ENCODE measurements around the gene HELB. TPM values are rescaled to one million over a fixed set of nuclear protein-coding genes. Genes with fewer than 3 reads are reported as not detected.

HELB gene
- total and polyA plus RNA-seq, 7 experiments from 2014 or later = 29.6 to 59.2 (median 52.6) TPM

DNA sequence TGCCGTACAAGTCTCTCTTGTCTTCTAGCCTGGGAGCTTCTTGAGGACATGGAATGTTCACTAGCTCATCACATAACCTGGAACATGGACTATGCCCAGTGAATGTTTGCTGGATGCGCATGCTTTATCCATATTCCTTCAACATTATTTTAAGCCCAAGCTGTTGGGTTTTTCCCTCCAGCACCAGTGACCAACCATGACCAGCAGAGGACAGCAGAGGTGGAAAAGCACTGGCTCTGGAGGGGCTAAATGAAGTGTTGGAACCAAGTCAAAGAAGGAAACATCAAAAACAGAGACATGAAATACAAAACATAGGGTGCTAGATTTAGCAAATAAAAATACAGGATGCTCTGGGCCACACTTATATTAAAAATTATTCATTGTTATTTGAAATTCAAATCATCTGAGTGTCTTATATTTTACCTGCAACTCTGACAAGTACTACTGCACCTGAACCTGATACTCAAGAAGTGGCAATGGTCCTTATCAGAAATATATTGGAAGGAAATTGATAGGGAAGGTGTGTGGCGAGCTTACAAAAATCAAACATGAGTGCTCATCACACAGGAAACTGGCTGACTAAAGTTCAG, 23.1 kb upstream of the HELB start:
- Mint-ChIP-seq H3K4me1 (peaks cover 33 to 70% (median 52%) of the 10 kb centered on the region in 7 donors), H3K9me3 (peaks cover 0 to 14% (median 7%) of the 10 kb centered on the region in 11 donors), H3K36me3 (peaks cover 0 to 16% (median 6%) of the 10 kb centered on the region in 5 donors), H3K27me3 (no peaks in the 10 kb centered on the region), H3K4me3 (peak overlapping the region in 8 of 10 donors; percentile 2 to 67 (median 20)), H3K27ac (peak overlapping the region in 4 of 9 donors; percentile 22 to 78 (median 49))
- H3K27ac ChIP-seq (ENCODE audit: low read depth, low read length) = no peak overlapping the region
- ChIA-PET CTCF (interaction anchor here (0.5 to 3.1 kb wide), 12 partner anchors 9 to 140 kb away, joined by 3 to 16 read pairs (median 4); partner anchors contain the start of gene HELB), POLR2A (interaction anchor here (0.5 to 1.6 kb wide), 6 partner anchors 9 to 85 kb away, joined by 3 to 7 read pairs (median 4); partner anchors contain the start of gene HELB)
- ATAC-seq (peak; percentile 76), DNase-seq (peak in 6 of 9 donors; percentile 33 to 58 (median 52))
- H3K27me3 ChIP-seq (ENCODE audit: control insufficient read depth in 2 of 2, insufficient read depth in 2 of 2, low read length in 2 of 2) = no peaks in the 10 kb centered on the region
- peaks cover 17 to 38% of the 10 kb centered on the region in 2 donors for H3K4me1 ChIP-seq (ENCODE audit: control insufficient read depth in 2 of 2, insufficient read depth in 2 of 2, low read length in 2 of 2)
- no peaks in the 10 kb centered on the region for H3K9me3 ChIP-seq (ENCODE audit: control insufficient read depth in 2 of 3, low read length in 3 of 3)
- intact Hi-C loops (cut with micrococcal nuclease) = loop anchor here (1.0 to 10.0 kb wide), 8 partner anchors 9 to 586 kb away; partner anchors contain the start of gene HELB (in 1 of the 2)
- H3K36me3 ChIP-seq (ENCODE audit: control insufficient read depth in 2 of 3, insufficient read depth in 3 of 3, low read length in 3 of 3) = no peaks in the 10 kb centered on the region
- H3K4me3 ChIP-seq (ENCODE audit: low read length) = no peak overlapping the region

DNA sequence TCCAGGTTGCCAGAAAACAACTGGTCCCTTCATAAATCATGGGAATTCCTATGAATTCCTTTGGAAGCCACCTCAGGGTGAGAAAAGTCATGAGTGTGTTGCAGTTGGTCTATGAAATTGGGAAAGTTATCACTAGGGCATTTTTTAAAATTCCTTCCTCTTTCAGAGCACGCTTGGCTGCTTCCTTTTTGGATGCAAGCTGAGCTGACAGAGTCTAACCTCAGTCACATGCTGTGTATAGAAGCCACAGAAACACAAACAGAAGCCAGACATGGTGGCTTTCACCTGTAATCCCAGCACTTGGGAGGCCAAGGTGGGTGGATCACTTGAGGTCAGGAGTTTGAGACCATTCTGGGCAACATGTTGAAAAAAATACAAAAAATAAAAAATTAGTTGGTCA, 21.7 kb upstream of the HELB start:
- no peak for DNase-seq
- Mint-ChIP-seq H3K27ac (peak overlapping the region in 1 of 9 donors; percentile 61), H3K4me3 (peak overlapping the region in 1 of 10 donors; percentile 52), H3K9me3 (peaks cover 0 to 14% (median 7%) of the 10 kb centered on the region in 11 donors), H3K36me3 (peaks cover 0 to 16% (median 6%) of the 10 kb centered on the region in 5 donors), H3K27me3 (no peaks in the 10 kb centered on the region), H3K4me1 (peaks cover 35 to 84% (median 64%) of the 10 kb centered on the region in 7 donors)
- no peak for ATAC-seq
- H3K4me3 ChIP-seq (ENCODE audit: low read length) = no peak overlapping the region
- H3K27me3 ChIP-seq (ENCODE audit: control insufficient read depth in 2 of 2, insufficient read depth in 2 of 2, low read length in 2 of 2) = no peaks in the 10 kb centered on the region
- no peaks in the 10 kb centered on the region for H3K36me3 ChIP-seq (ENCODE audit: control insufficient read depth in 2 of 3, insufficient read depth in 3 of 3, low read length in 3 of 3)
- ChIA-PET POLR2A (interaction anchor here (0.7 kb wide), 2 partner anchors 36 to 1827 kb away, joined by 3 read pairs; no protein-coding TSS in a partner anchor), CTCF (interaction anchor here (0.6 to 3.1 kb wide), 5 partner anchors 8 to 136 kb away, joined by 3 to 16 read pairs (median 5); no protein-coding TSS in a partner anchor)
- H3K9me3 ChIP-seq (ENCODE audit: control insufficient read depth in 2 of 3, low read length in 3 of 3) = no peaks in the 10 kb centered on the region
- intact Hi-C loops (cut with micrococcal nuclease) = no loop called here
- no peak overlapping the region for H3K27ac ChIP-seq (ENCODE audit: low read depth, low read length)
- H3K4me1 ChIP-seq (ENCODE audit: control insufficient read depth in 2 of 2, insufficient read depth in 2 of 2, low read length in 2 of 2) = peaks cover 17 to 44% of the 10 kb centered on the region in 2 donors

- no peaks in the 10 kb centered on the region for H3K9me3 ChIP-seq (ENCODE audit: control insufficient read depth in 2 of 3, low read length in 3 of 3)
- CTCF ChIA-PET = interaction anchor here (0.6 to 1.7 kb wide), 4 partner anchors 22 to 809 kb away, joined by 3 to 6 read pairs (median 4); no protein-coding TSS in a partner anchor
- H3K27ac ChIP-seq (ENCODE audit: low read depth, low read length) = no peak overlapping the region
- peak overlapping the region in 2 of 10 donors; percentile 17 to 32 for H3K4me3 Mint-ChIP-seq
- H3K9me3 Mint-ChIP-seq = peaks cover 0 to 16% (median 7%) of the 10 kb centered on the region in 11 donors
- peaks cover 42 to 92% (median 70%) of the 10 kb centered on the region in 7 donors for H3K4me1 Mint-ChIP-seq
- POLR2A ChIA-PET = no interaction called here
- ATAC-seq (no peak), DNase-seq (no peak)
- peaks cover 0 to 24% (median 6%) of the 10 kb centered on the region in 5 donors for H3K36me3 Mint-ChIP-seq
- peaks cover 31 to 57% of the 10 kb centered on the region in 2 donors for H3K4me1 ChIP-seq (ENCODE audit: control insufficient read depth in 2 of 2, insufficient read depth in 2 of 2, low read length in 2 of 2)
- no peaks in the 10 kb centered on the region for H3K36me3 ChIP-seq (ENCODE audit: control insufficient read depth in 2 of 3, insufficient read depth in 3 of 3, low read length in 3 of 3)
- no peaks in the 10 kb centered on the region for H3K27me3 Mint-ChIP-seq
- no peaks in the 10 kb centered on the region for H3K27me3 ChIP-seq (ENCODE audit: control insufficient read depth in 2 of 2, insufficient read depth in 2 of 2, low read length in 2 of 2)
- peak overlapping the region in 2 of 9 donors; percentile 12 to 55 for H3K27ac Mint-ChIP-seq
- H3K4me3 ChIP-seq (ENCODE audit: low read length) = no peak overlapping the region
- intact Hi-C loops (cut with micrococcal nuclease) = no loop called here
Observed at GRCh38 chr12:66282244-66282643, 20.0 kb upstream of the HELB start.

GRCh38 chr12:66287275-66287674, 15.0 kb upstream of the HELB start:
- intact Hi-C loops (cut with micrococcal nuclease) = loop anchor here in 1 of 2 donors (5.0 kb wide), 3 partner anchors 35 to 1345 kb away; partner anchors contain the start of gene CAND1
- no peak for ATAC-seq
- Mint-ChIP-seq H3K36me3 (peaks cover 0 to 31% (median 0%) of the 10 kb centered on the region in 5 donors), H3K9me3 (peaks cover 0 to 11% (median 0%) of the 10 kb centered on the region in 11 donors), H3K27me3 (no peaks in the 10 kb centered on the region), H3K4me1 (peaks cover 59 to 100% (median 86%) of the 10 kb centered on the region in 7 donors), H3K27ac (peak overlapping the region; percentile 70 to 96 (median 85)), H3K4me3 (peak overlapping the region; percentile 30 to 82 (median 68))
- ChIA-PET POLR2A (interaction anchor here (4.9 kb wide), 1 partner anchor 15 kb away, joined by 44 read pairs; the partner anchor contains the start of gene HELB), CTCF (interaction anchor here (0.7 kb wide), 1 partner anchor 152 kb away, joined by 4 read pairs; no protein-coding TSS in a partner anchor)
- Histone ChIP-seq H3K27me3 (ENCODE audit: control insufficient read depth in 2 of 2, insufficient read depth in 2 of 2, low read length in 2 of 2) (no peaks in the 10 kb centered on the region), H3K4me3 (ENCODE audit: low read length) (peak overlapping the region; percentile 47), H3K36me3 (ENCODE audit: control insufficient read depth in 2 of 3, insufficient read depth in 3 of 3, low read length in 3 of 3) (no peaks in the 10 kb centered on the region), H3K9me3 (ENCODE audit: control insufficient read depth in 2 of 3, low read length in 3 of 3) (no peaks in the 10 kb centered on the region), H3K27ac (ENCODE audit: low read depth, low read length) (peak overlapping the region; percentile 4), H3K4me1 (ENCODE audit: control insufficient read depth in 2 of 2, insufficient read depth in 2 of 2, low read length in 2 of 2) (peaks cover 57 to 85% of the 10 kb centered on the region in 2 donors)
- DNase-seq = no peak

- intact Hi-C loops (cut with micrococcal nuclease) = loop anchor here (1.0 to 5.0 kb wide), 11 partner anchors 9 to 1679 kb away; partner anchors contain the start of genes HELB (in 2 of the 2), TMBIM4 (in 2 of the 2) and CAND1 (in 1 of the 2)
- peak overlapping the region; percentile 57 to 82 (median 68) for H3K4me3 Mint-ChIP-seq
- H3K4me1 Mint-ChIP-seq = peaks cover 61 to 100% (median 84%) of the 10 kb centered on the region in 7 donors
Observed at GRCh38 chr12:66288121-66288520, 14.2 kb upstream of the HELB start.

DNA sequence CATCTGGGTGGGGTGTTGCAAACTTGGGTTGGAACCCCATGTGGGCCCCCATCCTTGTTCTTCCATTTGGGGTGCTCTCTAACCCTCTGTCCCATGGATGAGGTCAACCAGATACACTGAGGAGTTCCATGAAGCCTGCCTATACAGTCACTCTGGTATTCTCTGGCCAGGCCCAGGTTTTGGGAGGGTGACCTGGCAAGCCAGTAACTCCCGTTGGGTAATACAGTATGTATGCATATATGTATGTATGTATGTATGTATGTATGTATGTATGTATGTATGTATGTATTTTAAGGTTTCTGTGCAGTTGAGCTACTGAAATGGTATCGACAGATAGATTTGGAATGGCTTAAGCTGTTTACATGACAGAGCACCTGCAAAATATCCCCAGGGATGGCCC, 12.8 kb upstream of the HELB start:
- intact Hi-C loops (cut with micrococcal nuclease) = loop anchor here in 1 of 2 donors (5.0 kb wide), 3 partner anchors 33 to 1343 kb away; partner anchors contain the start of gene CAND1
- Histone ChIP-seq H3K36me3 (ENCODE audit: control insufficient read depth in 2 of 3, insufficient read depth in 3 of 3, low read length in 3 of 3) (no peaks in the 10 kb centered on the region), H3K27ac (ENCODE audit: low read depth, low read length) (no peak overlapping the region), H3K4me3 (ENCODE audit: low read length) (no peak overlapping the region), H3K27me3 (ENCODE audit: control insufficient read depth in 2 of 2, insufficient read depth in 2 of 2, low read length in 2 of 2) (no peaks in the 10 kb centered on the region), H3K9me3 (ENCODE audit: control insufficient read depth in 2 of 3, low read length in 3 of 3) (no peaks in the 10 kb centered on the region), H3K4me1 (ENCODE audit: control insufficient read depth in 2 of 2, insufficient read depth in 2 of 2, low read length in 2 of 2) (peaks cover 57 to 66% of the 10 kb centered on the region in 2 donors)
- ATAC-seq = no peak
- H3K36me3 Mint-ChIP-seq = peaks cover 0 to 35% (median 0%) of the 10 kb centered on the region in 5 donors
- POLR2A ChIA-PET = interaction anchor here (2.7 kb wide), 1 partner anchor 12 kb away, joined by 20 read pairs; the partner anchor contains the start of gene HELB
- H3K4me1 Mint-ChIP-seq = peaks cover 56 to 94% (median 75%) of the 10 kb centered on the region in 7 donors
- DNase-seq = no peak
- peaks cover 0 to 13% (median 0%) of the 10 kb centered on the region in 11 donors for H3K9me3 Mint-ChIP-seq
- H3K27me3 Mint-ChIP-seq = no peaks in the 10 kb centered on the region
- H3K4me3 Mint-ChIP-seq = peak overlapping the region in 9 of 10 donors; percentile 30 to 82 (median 57)
- peak overlapping the region; percentile 82 to 95 (median 90) for H3K27ac Mint-ChIP-seq
- CTCF ChIA-PET = interaction anchor here (0.5 to 1.9 kb wide), 3 partner anchors 10 to 156 kb away, joined by 3 to 10 read pairs (median 4); no protein-coding TSS in a partner anchor

More at GRCh38 chr12:66288121-66288520, 14.2 kb upstream of the HELB start:
- Mint-ChIP-seq H3K9me3 (peaks cover 0 to 13% (median 0%) of the 10 kb centered on the region in 11 donors), H3K36me3 (peaks cover 0 to 34% (median 0%) of the 10 kb centered on the region in 5 donors), H3K27ac (peak overlapping the region; percentile 70 to 96 (median 85)), H3K27me3 (no peaks in the 10 kb centered on the region)
- ChIA-PET POLR2A (interaction anchor here (0.6 to 1.2 kb wide), 8 partner anchors 9 to 158 kb away, joined by 3 to 30 read pairs (median 4); partner anchors contain the start of genes HELB, LLPH and TMBIM4), CTCF (interaction anchor here (0.6 to 1.9 kb wide), 7 partner anchors 9 to 121 kb away, joined by 3 to 10 read pairs (median 4); partner anchors contain the start of gene HELB)
- H3K27me3 ChIP-seq (ENCODE audit: control insufficient read depth in 2 of 2, insufficient read depth in 2 of 2, low read length in 2 of 2) = no peaks in the 10 kb centered on the region
- ATAC-seq (peak; percentile 96), DNase-seq (peak in 8 of 9 donors; percentile 48 to 93 (median 89))
- H3K36me3 ChIP-seq (ENCODE audit: control insufficient read depth in 2 of 3, insufficient read depth in 3 of 3, low read length in 3 of 3) = no peaks in the 10 kb centered on the region
- peak overlapping the region; percentile 47 for H3K4me3 ChIP-seq (ENCODE audit: low read length)
- H3K4me1 ChIP-seq (ENCODE audit: control insufficient read depth in 2 of 2, insufficient read depth in 2 of 2, low read length in 2 of 2) = peaks cover 57 to 80% of the 10 kb centered on the region in 2 donors
- peak overlapping the region; percentile 4 for H3K27ac ChIP-seq (ENCODE audit: low read depth, low read length)
- no peaks in the 10 kb centered on the region for H3K9me3 ChIP-seq (ENCODE audit: control insufficient read depth in 2 of 3, low read length in 3 of 3)
